Lung (tissue), 12 donors: ENCODE data around the gene DIP2B. TPM values are rescaled to one million over a fixed set of nuclear protein-coding genes. Genes with fewer than 3 reads are reported as not detected.

Source experiments
- ATAC-seq: fragments of 200-7000 bp; cut with Tn5 transposase; one replicate; pipeline ENCODE4 v1.9.1; 2020; ENCODE audit warnings: moderate number of reproducible peaks; ENCODE audit not compliant: insufficient read depth, low FRiP score
- DNase-seq, 3 donors: peaks; one replicate each; pipeline ENCODE4 v3.0.0-alpha.2; 2013 to 2017
- H3K27ac ChIP-seq, 2 donors: one replicate each; pipeline ENCODE4 v1.5.1; 2013; ENCODE audit warnings: mild to moderate bottlenecking in 2 of 2, moderate library complexity in 2 of 2, control low read depth in 1 of 2, inconsistent platforms in 1 of 2, low read depth in 1 of 2, low read length in 1 of 2
- H3K27me3 ChIP-seq, 3 donors: one replicate each; pipeline ENCODE4 v1.5.1; 2013; ENCODE audit warnings: low read length in 2 of 3; ENCODE audit not compliant: control insufficient read depth in 3 of 3, insufficient read depth in 3 of 3
- H3K36me3 ChIP-seq, 4 donors: one replicate each; pipeline ENCODE4 v1.5.1; 2013; ENCODE audit warnings: low read length in 4 of 4, mild to moderate bottlenecking in 1 of 4, moderate library complexity in 1 of 4; ENCODE audit not compliant: control insufficient read depth in 4 of 4, insufficient read depth in 4 of 4
- H3K4me1 ChIP-seq, 5 donors: one replicate each; pipeline ENCODE4 v1.5.1; 2013; ENCODE audit warnings: low read length in 5 of 5, mild to moderate bottlenecking in 2 of 5, moderate library complexity in 1 of 5; ENCODE audit not compliant: control insufficient read depth in 5 of 5, insufficient read depth in 5 of 5
- H3K4me3 ChIP-seq: one replicate; pipeline ENCODE4 v1.5.1; 2013; ENCODE audit warnings: mild to moderate bottlenecking, control low read depth, moderate library complexity
- H3K9ac ChIP-seq, 2 donors: one replicate each; pipeline ENCODE4 v1.5.1; 2013; ENCODE audit warnings: low read length in 2 of 2, control low read depth in 1 of 2; ENCODE audit not compliant: insufficient read depth in 1 of 2
- H3K9me3 ChIP-seq, 4 donors: one replicate each; pipeline ENCODE4 v1.5.1; 2013; ENCODE audit warnings: low read length in 3 of 4, mild to moderate bottlenecking in 1 of 4, moderate library complexity in 1 of 4; ENCODE audit not compliant: control insufficient read depth in 4 of 4, insufficient read depth in 3 of 4
- WGBS, 2 donors: extraction: QIAGEN DNeasy Blood & Tissue Kit; methylation state at CpG; one replicate each; pipeline ENCODE4 v1.1.7; 2013; 5-methylcytosine and 5-hydroxymethylcytosine counted together
- polyA plus RNA-seq, 2 donors: library from polyadenylated mRNA; stranded (reverse); fragments of 200-250 nt; gene quantifications; one replicate each; pipeline ENCODE4 v1.2.1, GENCODE V29; 2013
- total RNA-seq, 2 donors: library from RNA; depleted of rRNA in 1 of 2; stranded (reverse); fragments of >200 nt in 1 of 2; gene quantifications; one replicate each; pipeline ENCODE4 v1.2.1, GENCODE V29; 2014 to 2021
- TF ChIP-seq, protein P1 (sequence below): IDR thresholded peaks from 2 replicates; pipeline ENCODE4 v1.5.1; 2012; ENCODE audit warnings: mild to moderate bottlenecking; ENCODE audit errors: control extremely low read depth, extremely low read depth
- donor health status: control.
- donor health status: control.
- donor health status: Bipolar disorder and iron deficiency.
- donor health status: healthy.
- donor health status: DM: yes; HTN: yes; CAD: no.

Gene DIP2B
- total and polyA plus RNA-seq, 4 donors = 4.2 to 55.8 (median 18.6) TPM

DNA sequence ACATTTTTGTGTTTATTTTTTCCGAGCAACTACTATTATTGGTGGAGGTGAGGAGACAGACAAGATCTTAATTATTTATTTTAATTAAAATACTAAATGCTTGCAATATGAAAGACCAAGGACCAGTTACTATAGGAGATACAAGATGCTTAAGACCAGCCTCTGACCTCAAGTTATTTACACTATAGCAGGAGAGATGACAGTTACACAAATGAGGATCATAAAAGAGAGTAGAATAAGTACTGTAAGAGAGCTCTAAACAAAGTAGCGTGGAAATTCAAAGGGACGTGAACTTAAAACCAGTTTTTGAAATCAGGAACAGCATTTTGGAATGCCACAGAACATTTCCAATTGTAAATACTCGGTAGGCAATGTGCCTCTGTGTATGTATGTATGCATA lies 131.1 kb downstream of the DIP2B start:
- TF ChIP-seq, protein P1, sequence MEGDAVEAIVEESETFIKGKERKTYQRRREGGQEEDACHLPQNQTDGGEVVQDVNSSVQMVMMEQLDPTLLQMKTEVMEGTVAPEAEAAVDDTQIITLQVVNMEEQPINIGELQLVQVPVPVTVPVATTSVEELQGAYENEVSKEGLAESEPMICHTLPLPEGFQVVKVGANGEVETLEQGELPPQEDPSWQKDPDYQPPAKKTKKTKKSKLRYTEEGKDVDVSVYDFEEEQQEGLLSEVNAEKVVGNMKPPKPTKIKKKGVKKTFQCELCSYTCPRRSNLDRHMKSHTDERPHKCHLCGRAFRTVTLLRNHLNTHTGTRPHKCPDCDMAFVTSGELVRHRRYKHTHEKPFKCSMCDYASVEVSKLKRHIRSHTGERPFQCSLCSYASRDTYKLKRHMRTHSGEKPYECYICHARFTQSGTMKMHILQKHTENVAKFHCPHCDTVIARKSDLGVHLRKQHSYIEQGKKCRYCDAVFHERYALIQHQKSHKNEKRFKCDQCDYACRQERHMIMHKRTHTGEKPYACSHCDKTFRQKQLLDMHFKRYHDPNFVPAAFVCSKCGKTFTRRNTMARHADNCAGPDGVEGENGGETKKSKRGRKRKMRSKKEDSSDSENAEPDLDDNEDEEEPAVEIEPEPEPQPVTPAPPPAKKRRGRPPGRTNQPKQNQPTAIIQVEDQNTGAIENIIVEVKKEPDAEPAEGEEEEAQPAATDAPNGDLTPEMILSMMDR = no peak
- ATAC-seq (no peak), DNase-seq (no peak)
- Histone ChIP-seq H3K27me3 (no peaks in the 10 kb centered on the region), H3K27ac (no peak overlapping the region), H3K4me3 (no peak overlapping the region), H3K9me3 (no peaks in the 10 kb centered on the region), H3K36me3 (peaks cover 0 to 10% (median under 1%) of the 10 kb centered on the region in 4 donors), H3K4me1 (peaks cover 2 to 18% (median 6%) of the 10 kb centered on the region in 5 donors), H3K9ac (no peak overlapping the region)
- WGBS, 2 donors = 85% methylated on average over 4 of the region's 4 CpGs

DNA sequence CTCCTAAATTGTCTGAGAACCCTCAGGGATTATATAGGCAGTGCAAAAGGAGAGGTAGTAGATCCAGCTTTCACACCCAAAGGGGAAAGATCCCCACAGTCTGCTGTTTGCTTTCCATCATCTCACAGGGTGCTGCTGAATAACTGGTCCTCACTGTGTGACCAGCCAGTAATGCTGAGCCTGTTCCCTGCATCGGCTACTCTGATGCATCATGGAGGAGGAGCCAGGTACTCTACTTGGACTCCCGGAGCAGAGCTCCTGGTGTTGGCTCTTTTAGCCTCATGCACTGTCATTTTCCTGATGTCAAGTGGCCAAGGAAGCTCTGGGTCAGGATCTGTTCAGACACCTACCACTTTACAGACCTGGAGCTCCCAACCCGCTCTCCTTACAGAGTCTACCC lies 131.7 kb downstream of the DIP2B start:
- ATAC-seq = no peak
- TF ChIP-seq, protein P1 = no peak
- peaks cover 3 to 18% (median 6%) of the 10 kb centered on the region in 5 donors for H3K4me1 ChIP-seq

DNA sequence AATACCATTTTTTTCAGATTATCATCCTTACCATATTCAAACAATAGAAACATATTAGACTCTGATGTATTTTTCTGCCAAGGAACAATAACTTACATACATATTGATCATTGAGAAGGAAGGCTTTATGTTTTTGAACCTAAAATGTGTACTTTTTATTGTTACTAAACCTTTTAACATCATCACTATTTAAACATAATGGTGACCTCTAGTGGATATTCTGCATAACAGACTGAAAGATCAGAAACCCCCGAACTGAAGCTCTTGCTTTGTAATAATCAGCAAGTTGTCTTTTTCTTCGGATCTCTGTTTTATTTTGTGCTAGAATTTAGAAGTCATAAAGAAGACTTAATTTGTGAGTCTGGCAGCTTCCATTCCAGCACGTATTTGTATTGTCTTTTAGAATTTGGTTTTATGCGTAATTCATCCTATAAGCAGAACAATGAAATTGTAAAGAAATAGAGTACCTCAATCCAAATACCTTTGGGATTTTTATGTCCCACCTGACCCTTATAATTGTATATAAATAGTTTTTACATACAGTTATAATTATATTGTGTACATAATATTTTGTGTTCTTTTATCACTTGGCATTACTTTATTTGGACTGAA lies 133.2 kb downstream of the DIP2B start:
- Histone ChIP-seq H3K36me3 (peaks cover 0 to 5% (median 4%) of the 10 kb centered on the region in 4 donors), H3K9ac (no peak overlapping the region), H3K27ac (no peak overlapping the region), H3K27me3 (no peaks in the 10 kb centered on the region), H3K4me1 (peaks cover 4 to 18% (median 6%) of the 10 kb centered on the region in 5 donors), H3K4me3 (no peak overlapping the region), H3K9me3 (no peaks in the 10 kb centered on the region)
- DNase-seq (peak in 2 of 3 donors; percentile 74 to 76), ATAC-seq (peak; percentile 53)
- 35 to 38% methylated on average over 4 of the region's 4 CpGs for WGBS, 2 donors
- TF ChIP-seq, protein P1 = peak; percentile 33

More for the DNA sequence above, 131.7 kb downstream of the DIP2B start:
- Histone ChIP-seq H3K27me3 (no peaks in the 10 kb centered on the region), H3K27ac (no peak overlapping the region), H3K36me3 (peaks cover 0 to 8% (median 1%) of the 10 kb centered on the region in 4 donors), H3K9ac (no peak overlapping the region), H3K9me3 (no peaks in the 10 kb centered on the region), H3K4me3 (no peak overlapping the region)
- WGBS, 2 donors = 83 to 93% methylated on average over 3 of the region's 3 CpGs
- DNase-seq = no peak

DNA sequence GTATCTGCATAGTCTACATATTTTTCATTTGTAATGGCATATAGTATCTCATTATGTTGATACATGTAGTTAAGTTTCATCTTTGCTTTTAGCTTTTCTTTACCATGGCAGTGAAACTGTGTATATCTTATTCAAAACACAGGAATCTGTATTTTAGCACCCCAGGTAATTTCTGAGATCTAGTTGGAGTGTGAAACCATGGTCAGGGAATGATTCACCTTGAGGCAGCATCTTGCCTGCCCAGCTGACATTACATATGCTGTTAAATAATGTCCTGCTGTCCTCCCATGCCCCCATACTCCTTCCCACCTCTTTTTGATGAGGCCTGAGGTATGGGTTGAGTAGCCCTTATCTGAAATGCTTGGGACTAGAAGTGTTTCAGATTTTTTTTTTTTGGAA lies 133.7 kb downstream of the DIP2B start:
- Histone ChIP-seq H3K4me1 (peaks cover 4 to 18% (median 6%) of the 10 kb centered on the region in 5 donors), H3K27me3 (no peaks in the 10 kb centered on the region), H3K9ac (no peak overlapping the region), H3K27ac (no peak overlapping the region), H3K36me3 (peaks cover 0 to 4% (median 3%) of the 10 kb centered on the region in 4 donors), H3K9me3 (no peaks in the 10 kb centered on the region), H3K4me3 (no peak overlapping the region)
- DNase-seq (no peak), ATAC-seq (no peak)
- TF ChIP-seq, protein P1 = no peak
